PC-3 (cell line): ENCODE results near the gene ZNF778. TPM values are rescaled to one million over a fixed set of nuclear protein-coding genes. Genes with fewer than 3 reads are reported as not detected.

Experiments
- ATAC-seq: fragments of 200-7000 bp; cut with Tn5 transposase; 2 replicates; pipeline ENCODE4 v1.9.1; 2020; ENCODE audit warnings: mild to moderate bottlenecking, moderate library complexity
- BruUV-seq: library from RNA; stranded (reverse); fragments of 400-500 nt; replicated peaks from 2 replicates; lab custom pipeline; 2021; lab: Mats Ljungman, UMichigan
- CTCF ChIA-PET: fragments of 300-600 bp; sonication (Branson Sonifier 250); formaldehyde crosslinking; loops from one replicate; lab custom pipeline; 2022; ENCODE audit warnings: antibody characterized with exemption; lab: Charles Lee
- POLR2A ChIA-PET: fragments of 300-600 bp; sonication (Branson Sonifier 250); formaldehyde crosslinking; loops from one replicate; lab custom pipeline; 2022; ENCODE audit warnings: antibody characterized with exemption; ENCODE audit not compliant: unreplicated experiment; lab: Charles Lee
- DNase-seq: peaks from one replicate; pipeline ENCODE4 v3.0.0-alpha.2; 2015
- H2AFZ ChIP-seq: fragments of 300-600 bp; sonication (generic); 2 replicates; pipeline ENCODE4 v1.6.0; 2016; ENCODE audit warnings: antibody characterized with exemption, low read length
- H3F3A ChIP-seq: fragments of 300-600 bp; sonication (generic); one replicate; pipeline ENCODE4 v1.6.0; 2017; ENCODE audit warnings: antibody characterized with exemption, low read length, control low read depth, mild to moderate bottlenecking; ENCODE audit not compliant: unreplicated experiment
- H3K27ac ChIP-seq: fragments of 300-600 bp; sonication (generic); 2 replicates; pipeline ENCODE4 v1.5.1; 2016; ENCODE audit warnings: mild to moderate bottlenecking, low read length
- H3K27me3 ChIP-seq: fragments of 300-600 bp; sonication (generic); 2 replicates; pipeline ENCODE4 v1.6.1; 2016; ENCODE audit warnings: low read length, mixed read lengths
- H3K36me3 ChIP-seq: fragments of 300-600 bp; sonication (generic); 2 replicates; pipeline ENCODE4 v1.6.1; 2016; ENCODE audit warnings: low read depth, mixed run types, low read length, mixed read lengths
- H3K4me1 ChIP-seq: fragments of 300-600 bp; sonication (generic); 2 replicates; pipeline ENCODE4 v1.5.1; 2016; ENCODE audit warnings: low read length; ENCODE audit not compliant: insufficient read depth
- H3K4me2 ChIP-seq: fragments of 300-600 bp; sonication (generic); 2 replicates; pipeline ENCODE4 v1.6.0; 2016; ENCODE audit warnings: low read length
- H3K4me3 ChIP-seq: fragments of 300-600 bp; sonication (generic); 2 replicates; pipeline ENCODE4 v1.5.1; 2016; ENCODE audit warnings: mild to moderate bottlenecking, low read length, mixed read lengths
- H3K79me2 ChIP-seq: fragments of 300-600 bp; sonication (generic); 2 replicates; pipeline ENCODE4 v1.6.1; 2017; ENCODE audit warnings: low read length, mixed read lengths
- H3K9ac ChIP-seq: fragments of 300-600 bp; sonication (generic); 2 replicates; pipeline ENCODE4 v1.6.0; 2016; ENCODE audit warnings: mild to moderate bottlenecking, low read length
- H3K9me2 ChIP-seq: fragments of 300-600 bp; sonication (generic); replicated peaks from 2 replicates; pipeline ENCODE4 v1.6.1; 2016; ENCODE audit warnings: mixed run types, low read length, mixed read lengths
- H3K9me3 ChIP-seq: fragments of 300-600 bp; sonication (generic); 2 replicates; pipeline ENCODE4 v1.6.1; 2016; ENCODE audit warnings: low read length, mixed read lengths
- H4K20me1 ChIP-seq: fragments of 300-600 bp; sonication (generic); 2 replicates; pipeline ENCODE4 v1.6.1; 2016; ENCODE audit warnings: low read length, mixed read lengths
- CTCF ChIP-seq: fragments of 300-600 bp; sonication (generic); conservative IDR thresholded peaks from 2 replicates; pipeline ENCODE4 v1.5.1; 2017; ENCODE audit warnings: antibody characterized with exemption, low read depth, mild to moderate bottlenecking, low read length
- EZH2 ChIP-seq: fragments of 300-600 bp; sonication (generic); IDR thresholded peaks from one replicate; pipeline ENCODE4 v1.6.1; 2017; ENCODE audit warnings: antibody characterized with exemption, mild to moderate bottlenecking, low read length; ENCODE audit not compliant: unreplicated experiment
- EZH2phosphoT487 ChIP-seq: fragments of 300-600 bp; sonication (generic); IDR thresholded peaks from 2 replicates; pipeline ENCODE4 v1.6.1; 2018; ENCODE audit warnings: mild to moderate bottlenecking, antibody characterized with exemption, low read length, borderline replicate concordance
- intact Hi-C: fragments of 100-400 bp; cut with micrococcal nuclease; formaldehyde crosslinking; loops from 2 replicates; pipeline ENCODE4 v1.9.0; 2023
- total RNA-seq: library from RNA; depleted of rRNA; stranded (reverse); fragments of >200 nt; gene quantifications from 2 replicates; pipeline ENCODE4 v1.2.3, GENCODE V29; 2014

The ZNF778 gene
- total RNA-seq, 1 experiment from 2014 or later = 15.3 TPM

GRCh38 chr16:89207993-89208392 lies 9.5 kb upstream of the ZNF778 start:
- 0 out of 2 replicates have a peak, but pooled peaks cover 2% of the 10 kb centered on the region for H3K4me1 ChIP-seq
- H4K20me1 ChIP-seq = 0 out of 2 replicates have a peak, but pooled peaks cover 3% of the 10 kb centered on the region
- intact Hi-C loops = no loop called here
- H3K9ac ChIP-seq = no peak overlapping the region
- no peaks in the 10 kb centered on the region for H3K9me3 ChIP-seq
- no peak overlapping the region for H3K27ac ChIP-seq
- H3K4me3 ChIP-seq = no peak overlapping the region
- H3F3A ChIP-seq = no peaks in the 10 kb centered on the region
- DNase-seq = no peak
- BruUV-seq = no TSS peak
- no peak for ATAC-seq
- no peak overlapping the region for H2AFZ ChIP-seq
- no peak for TF ChIP-seq EZH2phosphoT487
- no peak for TF ChIP-seq CTCF
- no peak for TF ChIP-seq EZH2
- H3K27me3 ChIP-seq = no peaks in the 10 kb centered on the region
- ChIA-PET CTCF (no interaction called here), POLR2A (no interaction called here)
- H3K36me3 ChIP-seq = no peaks in the 10 kb centered on the region
- H3K4me2 ChIP-seq = no peak overlapping the region
- H3K9me2 ChIP-seq = no peaks in the 10 kb centered on the region
- peaks cover 16% of the 10 kb centered on the region for H3K79me2 ChIP-seq

DNA sequence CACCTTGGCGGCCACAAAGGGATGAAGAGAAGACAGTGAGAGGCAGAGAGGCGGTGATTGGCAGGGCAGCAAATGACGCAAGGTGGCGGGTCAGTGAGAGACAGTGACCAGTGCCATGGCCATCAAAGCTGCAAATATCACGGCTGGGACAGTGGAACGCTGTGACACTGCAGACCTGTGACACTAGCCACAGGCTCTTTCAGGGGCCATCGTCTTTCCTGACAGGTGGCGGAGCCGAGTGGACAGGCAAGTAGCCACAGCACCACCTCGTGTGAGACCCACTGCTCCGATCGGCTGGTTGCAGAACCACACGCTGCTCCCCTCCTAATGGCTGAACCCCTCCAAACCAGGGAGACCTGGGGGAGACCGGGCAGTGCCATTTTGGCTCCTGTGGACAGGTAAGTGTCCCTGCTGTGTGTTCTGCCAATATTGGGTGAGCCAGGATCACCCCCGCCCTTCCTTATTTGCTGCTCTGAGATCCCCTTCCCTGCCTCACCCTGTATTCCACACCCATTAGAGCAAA lies 7.9 kb upstream of the ZNF778 start:
- H3F3A ChIP-seq = no peaks in the 10 kb centered on the region
- BruUV-seq = no TSS peak
- POLR2A ChIA-PET = no interaction called here
- H3K4me2 ChIP-seq = no peak overlapping the region
- CTCF ChIA-PET = no interaction called here
- H3K36me3 ChIP-seq = no peaks in the 10 kb centered on the region
- H2AFZ ChIP-seq = no peak overlapping the region
- H3K9me3 ChIP-seq = no peaks in the 10 kb centered on the region
- H3K4me1 ChIP-seq = no peaks in the 10 kb centered on the region
- no peaks in the 10 kb centered on the region for H4K20me1 ChIP-seq
- 0 out of 2 replicates have a peak, but pooled peaks cover 4% of the 10 kb centered on the region for H3K79me2 ChIP-seq
- H3K27me3 ChIP-seq = no peaks in the 10 kb centered on the region
- no peak overlapping the region for H3K27ac ChIP-seq
- TF ChIP-seq EZH2 (no peak), EZH2phosphoT487 (no peak), CTCF (no peak)
- DNase-seq = no peak
- H3K9me2 ChIP-seq = no peaks in the 10 kb centered on the region
- H3K4me3 ChIP-seq = no peak overlapping the region
- H3K9ac ChIP-seq = no peak overlapping the region
- intact Hi-C loops = no loop called here
- ATAC-seq = no peak

DNA sequence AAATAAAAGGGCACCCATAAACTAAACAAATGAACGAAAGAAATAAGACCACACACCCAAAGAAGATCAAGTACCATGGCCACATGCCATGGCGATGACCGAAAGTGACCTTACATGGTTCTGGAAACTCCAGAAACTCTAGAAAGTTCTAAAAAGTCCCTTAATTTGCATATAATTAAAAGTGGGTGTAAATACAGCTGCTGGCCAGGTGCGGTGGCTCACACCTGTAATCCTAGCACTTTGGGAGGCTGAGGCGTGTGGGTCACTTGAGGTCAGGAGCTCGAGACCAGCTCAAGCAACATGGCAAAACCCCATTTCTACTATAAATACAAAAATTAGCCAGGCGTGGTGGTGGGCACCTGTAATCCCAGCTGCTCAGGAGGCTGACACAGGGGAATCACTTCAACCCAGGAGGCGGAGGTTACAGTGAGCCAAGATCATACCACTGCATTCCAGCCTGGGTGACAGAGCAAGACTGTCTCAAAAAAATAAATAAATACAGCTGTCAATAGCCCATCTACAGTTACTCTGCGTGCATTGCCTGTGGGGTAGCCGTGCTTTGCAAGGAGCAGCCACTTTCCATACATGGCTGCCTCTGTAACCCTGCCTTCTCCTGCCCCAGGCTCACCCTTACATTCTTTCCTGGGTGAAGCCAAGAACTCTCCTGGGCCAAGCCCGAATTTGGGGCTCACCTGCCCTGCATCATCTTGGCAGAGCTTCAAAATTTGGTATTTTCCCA lies 7.2 kb upstream of the ZNF778 start:
- Histone ChIP-seq H3K4me2 (no peak overlapping the region), H4K20me1 (no peaks in the 10 kb centered on the region), H2AFZ (no peak overlapping the region), H3K9me2 (no peaks in the 10 kb centered on the region), H3K79me2 (0 out of 2 replicates have a peak, but pooled peaks cover 9% of the 10 kb centered on the region), H3K4me1 (no peaks in the 10 kb centered on the region), H3K9ac (no peak overlapping the region), H3K27ac (no peak overlapping the region), H3F3A (no peaks in the 10 kb centered on the region), H3K9me3 (no peaks in the 10 kb centered on the region), H3K27me3 (no peaks in the 10 kb centered on the region), H3K36me3 (no peaks in the 10 kb centered on the region), H3K4me3 (no peak overlapping the region)
- intact Hi-C loops = no loop called here
- no peak for DNase-seq
- no peak for TF ChIP-seq EZH2phosphoT487
- no peak for TF ChIP-seq CTCF
- no peak for TF ChIP-seq EZH2
- CTCF ChIA-PET = no interaction called here
- POLR2A ChIA-PET = interaction anchor here (0.5 kb wide), 1 partner anchor 439 kb away, joined by 21 read pairs; no protein-coding TSS in a partner anchor
- ATAC-seq = no peak
- BruUV-seq = no TSS peak
